H1 (cell line): ENCODE results near the gene MRPL27. TPM values are rescaled to one million over a fixed set of nuclear protein-coding genes. Genes with fewer than 3 reads are reported as not detected.
A peak's percentile ranks its signal among the peaks of the same experiment; 100 is the strongest.

ENCODE experiments used
- CTCF ChIA-PET: fragments of 300-600 bp; sonication (Branson Sonifier 250); formaldehyde crosslinking; loops from one replicate; lab custom pipeline; 2021; ENCODE audit not compliant: partially characterized antibody; lab: Charles Lee
- POLR2A ChIA-PET: fragments of 300-600 bp; sonication (Branson Sonifier 250); formaldehyde crosslinking; loops from one replicate; lab custom pipeline; 2021; ENCODE audit warnings: inconsistent platforms; ENCODE audit not compliant: partially characterized antibody; lab: Charles Lee
- DNase-seq, 2 experiments: peaks; one replicate each; pipeline versions ENCODE4 v3.0.0 to v3.0.0-alpha.2; 2010 to 2022; ENCODE audit warnings: low spot score in 2 of 2, low read depth in 1 of 2, mixed read lengths in 1 of 2
- FAIRE-seq: peaks from 2 replicates; lab custom pipeline; 2011; peaks lifted over from hg19 to GRCh38; lab: Jason Lieb, UNC
- H2AFZ ChIP-seq: 2 replicates; pipeline ENCODE4 v1.8.1; 2012; ENCODE audit warnings: low read length, inconsistent platforms
- H2AK5ac ChIP-seq: 2 replicates; pipeline ENCODE4 v1.6.1; 2013; ENCODE audit warnings: low read depth, low read length
- H2BK120ac ChIP-seq: replicated peaks from 2 replicates; pipeline ENCODE3; 2013; ENCODE audit warnings: low read depth, low read length, inconsistent platforms
- H2BK12ac ChIP-seq: 2 replicates; pipeline ENCODE4 v1.6.1; 2013; ENCODE audit warnings: low read depth, low read length
- H2BK15ac ChIP-seq: 2 replicates; pipeline ENCODE4 v1.6.1; 2013; ENCODE audit warnings: low read length
- H2BK20ac ChIP-seq: 2 replicates; pipeline ENCODE4 v1.6.1; 2013; ENCODE audit warnings: low read length
- H2BK5ac ChIP-seq: 2 replicates; pipeline ENCODE4 v1.6.1; 2013; ENCODE audit warnings: low read depth, low read length
- H3K14ac ChIP-seq: 2 replicates; pipeline ENCODE4 v1.6.1; 2013; ENCODE audit warnings: inconsistent platforms; ENCODE audit not compliant: insufficient read length
- H3K18ac ChIP-seq: 2 replicates; pipeline ENCODE4 v1.6.1; 2013; ENCODE audit warnings: low read length; ENCODE audit errors: extremely low read depth
- H3K23ac ChIP-seq: 2 replicates; pipeline ENCODE4 v1.6.1; 2013; ENCODE audit warnings: inconsistent platforms; ENCODE audit not compliant: insufficient read length
- H3K23me2 ChIP-seq: 2 replicates; pipeline ENCODE4 v1.6.1; 2013; ENCODE audit warnings: low read depth, low read length
- H3K27ac ChIP-seq: 2 replicates; pipeline ENCODE4 v1.6.1; 2011; ENCODE audit warnings: low read depth, low read length, inconsistent platforms
- H3K27me3 ChIP-seq, 4 experiments: replicated peaks in 1 of 4; 1 replicate in 1 of 4; 2 replicates in 3 of 4; pipeline versions ENCODE4 v1.6.1 to v1.8.1; 2011 to 2013; ENCODE audit warnings: low read length in 3 of 4, mild to moderate bottlenecking in 3 of 4, inconsistent platforms in 2 of 4, mixed read lengths in 2 of 4, moderate library complexity in 1 of 4; ENCODE audit not compliant: control insufficient read depth in 3 of 4, insufficient read depth in 3 of 4; ENCODE audit errors: extremely low read depth in 1 of 4
- H3K36me3 ChIP-seq, 4 experiments: 2 replicates each; pipeline versions ENCODE4 v1.6.1 to v1.8.1; 2011 to 2013; ENCODE audit warnings: mild to moderate bottlenecking in 4 of 4, low read length in 3 of 4, moderate library complexity in 2 of 4, control low read depth in 1 of 4, inconsistent platforms in 1 of 4; ENCODE audit not compliant: insufficient read depth in 4 of 4, control insufficient read depth in 2 of 4
- H3K4ac ChIP-seq: replicated peaks from 2 replicates; pipeline ENCODE3; 2013; ENCODE audit warnings: low read length, low read depth, mixed read lengths, inconsistent platforms; ENCODE audit not compliant: insufficient read length
- H3K4me1 ChIP-seq, 4 experiments: replicated peaks in 1 of 4; 1 replicate in 1 of 4; 2 replicates in 3 of 4; pipeline versions ENCODE4 v1.6.1 to v1.8.1; 2011 to 2013; ENCODE audit warnings: low read length in 3 of 4, inconsistent platforms in 2 of 4, mixed read lengths in 1 of 4; ENCODE audit not compliant: insufficient read depth in 4 of 4, control insufficient read depth in 3 of 4
- H3K4me2 ChIP-seq, 2 experiments: 2 replicates each; pipeline versions ENCODE4 v1.6.1 to v1.8.1; 2011 to 2013; ENCODE audit warnings: low read depth in 2 of 2, low read length in 2 of 2, control low read depth in 1 of 2, inconsistent platforms in 1 of 2, mild to moderate bottlenecking in 1 of 2; ENCODE audit not compliant: insufficient read depth in 1 of 2
- H3K4me3 ChIP-seq, 4 experiments: fragments of 200-600, 300-600 bp in 1 of 4; sonication (generic), shearing (Covaris generic), sonication (Bioruptor Twin) in 1 of 4; 2 replicates each; pipeline versions ENCODE4 v1.5.1 to v1.8.1; 2011 to 2016; ENCODE audit warnings: low read length in 4 of 4, low read depth in 3 of 4, control low read depth in 2 of 4, inconsistent platforms in 2 of 4, mild to moderate bottlenecking in 2 of 4, mixed read lengths in 1 of 4, moderate library complexity in 1 of 4; ENCODE audit not compliant: insufficient read depth in 2 of 4; ENCODE audit errors: extremely low read depth in 1 of 4
- H3K56ac ChIP-seq: replicated peaks from 2 replicates; pipeline ENCODE3; 2013; ENCODE audit warnings: low read depth, mild to moderate bottlenecking, mixed read lengths, low read length, inconsistent platforms; ENCODE audit not compliant: insufficient read length
- H3K79me1 ChIP-seq: 2 replicates; pipeline ENCODE4 v1.6.1; 2013; ENCODE audit warnings: low read depth, low read length, control low read depth
- H3K79me2 ChIP-seq, 2 experiments: 2 replicates each; pipeline versions ENCODE4 v1.6.1 to v1.8.1; 2012 to 2013; ENCODE audit warnings: low read length in 2 of 2, mild to moderate bottlenecking in 2 of 2, inconsistent platforms in 1 of 2; ENCODE audit not compliant: insufficient read depth in 2 of 2, control insufficient read depth in 1 of 2
- H3K9ac ChIP-seq, 4 experiments: replicated peaks in 1 of 4; 1 replicate in 1 of 4; 2 replicates in 3 of 4; pipeline versions ENCODE4 v1.6.1 to v1.8.1; 2011 to 2013; ENCODE audit warnings: low read depth in 3 of 4, low read length in 3 of 4, control low read depth in 2 of 4, mild to moderate bottlenecking in 2 of 4, moderate library complexity in 2 of 4, inconsistent platforms in 1 of 4; ENCODE audit errors: extremely low read depth in 1 of 4
- H3K9me3 ChIP-seq, 2 experiments: 2 replicates each; pipeline versions ENCODE4 v1.6.1 to v1.8.1; 2012 to 2013; ENCODE audit warnings: mild to moderate bottlenecking in 2 of 2, moderate library complexity in 2 of 2, control low read depth in 1 of 2, inconsistent platforms in 1 of 2, low read depth in 1 of 2, low read length in 1 of 2, mixed read lengths in 1 of 2; ENCODE audit not compliant: insufficient read depth in 2 of 2
- H4K20me1 ChIP-seq, 2 experiments: replicated peaks in 1 of 2; 2 replicates each; pipeline versions ENCODE3 to v1.8.1; 2011 to 2013; ENCODE audit warnings: inconsistent platforms in 2 of 2, low read length in 2 of 2, mild to moderate bottlenecking in 1 of 2; ENCODE audit not compliant: insufficient read depth in 2 of 2, control insufficient read depth in 1 of 2
- H4K5ac ChIP-seq: 2 replicates; pipeline ENCODE4 v1.6.1; 2013; ENCODE audit warnings: low read length, low read depth, mixed read lengths, inconsistent platforms; ENCODE audit not compliant: insufficient read length
- H4K8ac ChIP-seq: 2 replicates; pipeline ENCODE4 v1.8.0; 2013; ENCODE audit warnings: mild to moderate bottlenecking, moderate library complexity, low read length, inconsistent platforms; ENCODE audit not compliant: insufficient read depth; ENCODE audit errors: extremely low read depth
- H4K91ac ChIP-seq: replicated peaks from 2 replicates; pipeline ENCODE3; 2013; ENCODE audit warnings: low read length, mixed read lengths, inconsistent platforms; ENCODE audit not compliant: insufficient read length
- E2F6 ChIP-seq: IDR thresholded peaks from 2 replicates; pipeline ENCODE4 v1.6.1; 2012; ENCODE audit warnings: inconsistent platforms
- RXRA ChIP-seq: IDR thresholded peaks from 2 replicates; pipeline ENCODE4 v1.6.1; 2011; ENCODE audit warnings: low read depth, mild to moderate bottlenecking, low read length, moderate library complexity; ENCODE audit not compliant: insufficient read depth
- WGBS, 2 experiments: shearing (Covaris generic) in 1 of 2; methylation state at CpG; one replicate each; pipeline versions ENCODE4 v1.1.6 to v1.1.7; 2013 to 2015; ENCODE audit warnings: low lambda C conversion rate in 2 of 2, mixed read lengths in 2 of 2, inconsistent platforms in 1 of 2, low coverage in 1 of 2, missing lambda C conversion rate in 1 of 2; ENCODE audit not compliant: insufficient replicate concordance in 2 of 2, insufficient coverage in 1 of 2, insufficient read length in 1 of 2; ENCODE audit errors: extremely low coverage in 1 of 2, missing lambda C conversion rate in 1 of 2; 5-methylcytosine and 5-hydroxymethylcytosine counted together
- polyA plus RNA-seq, 7 experiments: library from polyadenylated mRNA; depleted of rRNA in 3 of 7; stranded (reverse) in 5 of 7; unstranded in 2 of 7; fragments of >200 nt in 5 of 7; fragments of 200-250 nt in 2 of 7; gene quantifications; 1 replicate in 5 of 7; 2 replicates in 1 of 7; 4 replicates in 1 of 7; pipeline versions ENCODE4 v1.2.1 to v1.2.3, GENCODE V29; 2011 to 2013; ENCODE audit warnings: missing spikeins in 2 of 7, mixed read lengths in 2 of 7
- total RNA-seq: library from RNA; stranded (reverse); fragmentation: NEBNext Ultra II Directional; extraction: Animal tissue kit (Norgen Biotek cat#: 25700); gene quantifications from 2 replicates; pipeline ENCODE4 v1.2.1, GENCODE V29; 2021

Gene MRPL27
- total and polyA plus RNA-seq, 2 of the 8 experiments (the other 6 are each of a cell fraction or from before 2014, with no cell fraction given), result 75.6 to 135 TPM

- Histone ChIP-seq H3K23me2 (no peaks in the 10 kb centered on the region), H3K9ac (no peak overlapping the region; a peak in 1 of 7 replicates), H2AFZ (no peak overlapping the region), H3K36me3 (no peaks in the 10 kb centered on the region), H4K20me1 (no peaks in the 10 kb centered on the region), H3K4ac (no peak overlapping the region), H3K4me1 (peaks cover 0 to 2% (median 0%) of the 10 kb centered on the region in 4 experiments; a peak in 1 of 7 replicates), H4K5ac (no peak overlapping the region), H2BK120ac (no peak overlapping the region), H3K27ac (no peak overlapping the region), H2BK12ac (no peak overlapping the region), H3K56ac (no peak overlapping the region), H3K14ac (no peak overlapping the region), H4K8ac (peak overlapping the region; percentile 63; the same call in 1 of the 2 replicates), H3K9me3 (no peaks in the 10 kb centered on the region), H3K79me1 (no peaks in the 10 kb centered on the region), H2BK5ac (no peak overlapping the region), H3K27me3 (no peaks in the 10 kb centered on the region), H3K23ac (no peak overlapping the region), H3K4me3 (no peak overlapping the region), H3K4me2 (no peak overlapping the region), H2BK20ac (no peak overlapping the region), H2AK5ac (no peak overlapping the region), H3K79me2 (no peaks in the 10 kb centered on the region)
- CTCF ChIA-PET, result interaction anchor here (0.7 to 5.3 kb wide), 6 partner anchors 17 to 160 kb away, joined by 3 to 26 read pairs (median 4); partner anchors contain the start of gene COL1A1
- POLR2A ChIA-PET, result interaction anchor here (1.0 to 1.7 kb wide), 2 partner anchors 7 to 16 kb away, joined by 3 read pairs; no protein-coding TSS in a partner anchor
- FAIRE-seq (no peak), DNase-seq (no peak)
- 92% methylated on average over 19 of the region's 21 CpGs; no CpG with 5 or more reads in 1 of the 2 experiments for WGBS, 2 experiments
- TF ChIP-seq E2F6 (no peak), RXRA (no peak)
- TF ChIP-seq, all 59 proteins: peak for 0
- Histone ChIP-seq H4K91ac (no peak overlapping the region), H3K18ac (no peak overlapping the region), H2BK15ac (no peak overlapping the region)
These were observed 44.3 kb downstream of the MRPL27 start for GRCh38 chr17:50328363-50329325.
